ENCODE data around the gene OR10H2.

OR10H2 gene

GRCh38 chr19:15722956-15723355, 4.9 kb upstream of the OR10H2 start:
- TF ChIP-seq CTCF (IDR thresholded peaks at IDR 0.05; ENCODE audit: insufficient read depth, low read length, missing control alignments): no peak
- no peak overlapping the region for H3K4me3 ChIP-seq (ENCODE audit: low read depth, low read length)
- no peak for DNase-seq (ENCODE audit: low read depth, low spot score)
- POLR2A ChIA-PET: no interaction called here
- CTCF ChIA-PET: no interaction called here

GRCh38 chr19:15730538-15730937, 2.7 kb downstream of the OR10H2 start:
- ChIA-PET CTCF (no interaction called here), POLR2A (no interaction called here)
- TF ChIP-seq CTCF (IDR thresholded peaks at IDR 0.05; ENCODE audit: insufficient read depth, low read length, missing control alignments): no peak
- no peak overlapping the region for H3K4me3 ChIP-seq (ENCODE audit: low read depth, low read length)
- no peak for DNase-seq (ENCODE audit: low read depth, low spot score)

GRCh38 chr19:15732388-15732787, 4.6 kb downstream of the OR10H2 start:
- ChIA-PET CTCF (no interaction called here), POLR2A (no interaction called here)
- DNase-seq (ENCODE audit: low read depth, low spot score): no peak
- no peak for TF ChIP-seq CTCF (IDR thresholded peaks at IDR 0.05; ENCODE audit: insufficient read depth, low read length, missing control alignments)
- H3K4me3 ChIP-seq (ENCODE audit: low read depth, low read length): no peak overlapping the region

- ChIA-PET POLR2A (no interaction called here), CTCF (no interaction called here)
- no peak for DNase-seq (ENCODE audit: low read depth, low spot score)
Measured at GRCh38 chr19:15733895-15734294, 6.1 kb downstream of the OR10H2 start.

GRCh38 chr19:15737722-15738121, 9.9 kb downstream of the OR10H2 start, which contains the start of gene OR10H3:
OR10H3 (plus strand) TSS chr19:15737985; CDS start chr19:15741393, 3,408 bp downstream.
- POLR2A ChIA-PET: no interaction called here
- CTCF ChIA-PET: no interaction called here
- no peak for TF ChIP-seq CTCF (IDR thresholded peaks at IDR 0.05; ENCODE audit: insufficient read depth, low read length, missing control alignments)
- H3K4me3 ChIP-seq (ENCODE audit: low read depth, low read length): no peak within 1 kb of the TSS
- no peak for DNase-seq (ENCODE audit: low read depth, low spot score)

More at GRCh38 chr19:15733895-15734294, 6.1 kb downstream of the OR10H2 start:
- no peak for TF ChIP-seq CTCF (IDR thresholded peaks at IDR 0.05; ENCODE audit: insufficient read depth, low read length, missing control alignments)
- no peak overlapping the region for H3K4me3 ChIP-seq (ENCODE audit: low read depth, low read length)

GRCh38 chr19:15740785-15741184, 13.0 kb downstream of the OR10H2 start:
- ChIA-PET CTCF (no interaction called here), POLR2A (no interaction called here)
- TF ChIP-seq CTCF (IDR thresholded peaks at IDR 0.05; ENCODE audit: insufficient read depth, low read length, missing control alignments): no peak
- DNase-seq (ENCODE audit: low read depth, low spot score): no peak
- no peak overlapping the region for H3K4me3 ChIP-seq (ENCODE audit: low read depth, low read length)

All from AG04449 (cell line).